CD8-positive, alpha-beta memory T cell (primary cell): ENCODE data around the gene ROM1. TPM values are rescaled to one million over a fixed set of nuclear protein-coding genes. Genes with fewer than 3 reads are reported as not detected.

Experiments used
- CTCF ChIA-PET: fragments of 350-600 bp; sonication (Branson Sonifier 250); formaldehyde crosslinking; loops from one replicate; lab custom pipeline; 2021; ENCODE audit warnings: antibody characterized with exemption; lab: Charles Lee
- POLR2A ChIA-PET: fragments of 350-600 bp; sonication (Branson Sonifier 250); formaldehyde crosslinking; loops from one replicate; lab custom pipeline; 2021; ENCODE audit warnings: antibody characterized with exemption; lab: Charles Lee
- DNase-seq, 5 donors: peaks; one replicate each; pipeline versions ENCODE4 v3.0.0 to v3.0.0-alpha.2; 2020 to 2022; ENCODE audit warnings: mixed read lengths in 1 of 5
- H3K27ac ChIP-seq: one replicate; pipeline ENCODE4 v1.7.0; 2013; ENCODE audit warnings: low read depth, mild to moderate bottlenecking, low read length, moderate library complexity
- H3K27me3 ChIP-seq: 2 replicates; pipeline ENCODE4 v1.7.0; 2013; ENCODE audit warnings: low read length, mild to moderate bottlenecking; ENCODE audit not compliant: insufficient read depth, poor library complexity, severe bottlenecking
- H3K36me3 ChIP-seq: 2 replicates; pipeline ENCODE4 v1.7.0; 2013; ENCODE audit warnings: mild to moderate bottlenecking, low read length, moderate library complexity; ENCODE audit not compliant: insufficient read depth
- H3K4me1 ChIP-seq: 2 replicates; pipeline ENCODE4 v1.7.0; 2013; ENCODE audit warnings: mild to moderate bottlenecking, low read length, moderate library complexity; ENCODE audit not compliant: insufficient read depth
- H3K4me3 ChIP-seq: 2 replicates; pipeline ENCODE4 v1.7.0; 2013; ENCODE audit warnings: mild to moderate bottlenecking, low read length
- H3K9me3 ChIP-seq: 2 replicates; pipeline ENCODE4 v1.7.0; 2013; ENCODE audit warnings: mild to moderate bottlenecking, low read length
- H3K27ac Mint-ChIP-seq, 8 donors: one replicate each; pipeline ENCODE4 v1.8.0; 2020 to 2021; ENCODE audit warnings: mixed read lengths in 8 of 8, mild to moderate bottlenecking in 6 of 8, inconsistent platforms in 3 of 8, moderate library complexity in 3 of 8
- H3K27me3 Mint-ChIP-seq, 2 donors: one replicate each; pipeline ENCODE4 v1.8.0; 2020 to 2021; ENCODE audit warnings: mixed read lengths in 2 of 2, mild to moderate bottlenecking in 1 of 2, moderate library complexity in 1 of 2
- H3K36me3 Mint-ChIP-seq, 3 donors: one replicate each; pipeline ENCODE4 v1.8.0; 2020 to 2021; ENCODE audit warnings: mixed read lengths in 3 of 3, inconsistent platforms in 1 of 3, mild to moderate bottlenecking in 1 of 3
- H3K4me1 Mint-ChIP-seq, 3 donors: one replicate each; pipeline ENCODE4 v1.8.0; 2020 to 2021; ENCODE audit warnings: mixed read lengths in 3 of 3, inconsistent platforms in 1 of 3, mild to moderate bottlenecking in 1 of 3
- H3K4me3 Mint-ChIP-seq, 7 donors: one replicate each; pipeline ENCODE4 v1.8.0; 2020 to 2021; ENCODE audit warnings: mixed read lengths in 7 of 7, mild to moderate bottlenecking in 6 of 7, moderate library complexity in 4 of 7, inconsistent platforms in 2 of 7
- H3K9me3 Mint-ChIP-seq, 5 donors: one replicate each; pipeline ENCODE4 v1.8.0; 2020 to 2022; ENCODE audit warnings: mixed read lengths in 5 of 5, mild to moderate bottlenecking in 3 of 5, moderate library complexity in 2 of 5, inconsistent platforms in 1 of 5
- polyA plus RNA-seq: library from polyadenylated mRNA; unstranded; fragments of 300-500 nt; fragmentation: Illumina TruSeq; gene quantifications from one replicate; pipeline ENCODE4 v1.2.3, GENCODE V29; 2021
- total RNA-seq, 2 experiments: library from RNA; stranded (reverse); gene quantifications; one replicate each; pipeline ENCODE4 v1.2.3, GENCODE V29; 2021

ROM1 gene
- total and polyA plus RNA-seq, 3 experiments from 2014 or later = 1.7 to 5.3 (median 4.9) TPM

DNA sequence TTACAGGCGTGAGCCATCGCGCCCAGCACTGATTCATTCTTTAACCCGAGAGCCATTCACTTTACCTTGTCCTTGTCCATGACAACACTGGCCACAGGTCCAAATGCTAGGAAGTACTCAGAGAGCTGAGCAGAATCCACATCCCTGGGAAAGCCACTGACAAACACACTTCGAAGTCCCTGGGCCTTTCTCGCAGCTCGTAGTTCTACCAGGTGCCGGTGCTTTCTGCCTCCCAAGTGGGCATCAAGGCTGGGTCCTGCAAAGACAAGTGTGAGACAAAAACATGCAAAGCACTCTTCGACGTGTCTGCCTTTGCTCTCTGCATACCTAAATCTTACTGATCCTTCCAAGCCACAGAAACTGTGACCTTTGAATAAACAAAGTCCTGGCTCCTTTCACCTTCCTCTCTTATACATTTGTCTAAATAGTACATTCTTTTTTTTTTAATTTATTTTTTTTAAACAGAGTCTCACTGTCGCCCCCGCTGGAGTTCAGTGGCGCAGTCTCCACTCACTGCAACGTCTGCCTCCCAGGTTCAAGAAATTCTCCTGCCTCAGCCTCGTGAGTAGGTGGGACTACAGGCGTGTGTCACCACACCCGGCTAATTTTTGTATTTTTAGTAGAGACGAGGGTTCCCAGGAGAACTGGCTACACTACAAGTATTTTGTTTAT, 24.0 kb upstream of the ROM1 start:
- no peak overlapping the region for H3K27ac ChIP-seq
- H3K27ac Mint-ChIP-seq = peak overlapping the region in 6 of 8 donors; percentile 23 to 99 (median 88)
- no peaks in the 10 kb centered on the region for H3K9me3 ChIP-seq
- peaks cover 40% of the 10 kb centered on the region for H3K4me1 ChIP-seq
- H3K36me3 ChIP-seq = peaks cover 25% of the 10 kb centered on the region
- no peak overlapping the region for H3K4me3 ChIP-seq
- ChIA-PET CTCF (interaction anchor here (1.2 to 2.0 kb wide), 4 partner anchors 15 to 76 kb away, joined by 3 to 6 read pairs (median 3); partner anchors contain the start of genes C11orf98, CSKMT and EEF1G), POLR2A (interaction anchor here (1.1 to 1.9 kb wide), 2 partner anchors 12 to 14 kb away, joined by 3 to 6 read pairs; no protein-coding TSS in a partner anchor)
- H3K9me3 Mint-ChIP-seq = no peaks in the 10 kb centered on the region
- peaks cover 0 to 3% of the 10 kb centered on the region in 2 donors for H3K27me3 Mint-ChIP-seq
- DNase-seq = no peak
- H3K4me1 Mint-ChIP-seq = peaks cover 27 to 61% (median 41%) of the 10 kb centered on the region in 3 donors
- H3K4me3 Mint-ChIP-seq = peak overlapping the region in 3 of 7 donors; percentile 74 to 91 (median 82)
- H3K27me3 ChIP-seq = no peaks in the 10 kb centered on the region
- peaks cover 0 to 54% (median 6%) of the 10 kb centered on the region in 3 donors for H3K36me3 Mint-ChIP-seq

DNA sequence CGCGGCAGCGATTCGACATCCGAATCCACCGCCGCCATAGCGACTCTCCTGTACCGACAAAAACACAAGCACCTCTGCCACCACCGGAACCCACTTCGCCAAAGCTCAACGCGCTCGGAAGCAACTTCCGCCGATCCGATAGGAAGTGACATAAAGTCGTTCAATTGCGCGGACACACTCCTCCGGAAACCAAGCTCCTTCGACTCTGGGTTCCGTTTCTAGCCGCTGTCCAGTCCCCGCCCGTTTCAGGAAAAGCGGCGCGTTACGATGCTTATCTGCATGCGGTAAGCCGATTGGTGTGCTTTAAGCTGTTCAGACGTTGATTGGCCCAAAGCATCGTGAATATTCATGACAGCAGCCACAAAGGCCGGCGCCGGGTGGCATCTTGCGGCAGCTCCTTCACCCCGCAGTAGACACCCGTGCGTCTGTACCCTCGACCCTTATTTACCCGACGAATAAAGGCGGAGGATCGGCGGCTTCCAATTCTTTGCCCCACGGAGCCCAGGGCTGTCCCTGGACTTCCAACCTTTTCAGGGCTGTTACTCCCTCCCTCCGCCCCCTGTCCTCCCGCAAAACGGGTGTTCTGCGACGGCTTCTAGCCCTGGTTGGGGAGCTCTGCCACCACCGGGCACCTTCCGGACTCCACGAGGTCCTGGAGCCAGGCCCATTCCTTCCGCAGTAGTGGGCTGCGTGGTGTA, 21.5 kb upstream of the ROM1 start, which contains the start of gene TUT1:
Gene TUT1 (minus strand): TSS at position 76 of the 698 bp plus-strand sequence. CDS start 38 bp downstream, at position 38.
- Mint-ChIP-seq H3K9me3 (no peaks in the 10 kb centered on the region), H3K4me1 (peaks cover 36 to 71% (median 59%) of the 10 kb centered on the region in 3 donors), H3K27ac (peak within 1 kb of the TSS; percentile 84 to 99 (median 98)), H3K4me3 (peak within 1 kb of the TSS; percentile 84 to 98 (median 95)), H3K27me3 (peaks cover 0 to 3% of the 10 kb centered on the region in 2 donors), H3K36me3 (peaks cover 7 to 72% (median 11%) of the 10 kb centered on the region in 3 donors)
- peaks cover 44% of the 10 kb centered on the region for H3K36me3 ChIP-seq
- H3K4me3 ChIP-seq = peak within 1 kb of the TSS; percentile 83
- CTCF ChIA-PET = interaction anchor here (0.6 to 5.1 kb wide), 52 partner anchors 8 to 289 kb away, joined by 3 to 46 read pairs (median 5); partner anchors contain the start of genes B3GAT3, C11orf98, CSKMT and EEF1G
- no peaks in the 10 kb centered on the region for H3K27me3 ChIP-seq
- H3K9me3 ChIP-seq = no peaks in the 10 kb centered on the region
- H3K27ac ChIP-seq = peak within 1 kb of the TSS; percentile 92
- H3K4me1 ChIP-seq = peaks cover 41% of the 10 kb centered on the region
- POLR2A ChIA-PET = interaction anchor here (0.5 to 3.3 kb wide), 37 partner anchors 9 to 265 kb away, joined by 3 to 71 read pairs (median 7); partner anchors contain the start of genes B3GAT3, BSCL2, C11orf98 and CSKMT
- peak; percentile 91 to 98 (median 97) for DNase-seq

DNA sequence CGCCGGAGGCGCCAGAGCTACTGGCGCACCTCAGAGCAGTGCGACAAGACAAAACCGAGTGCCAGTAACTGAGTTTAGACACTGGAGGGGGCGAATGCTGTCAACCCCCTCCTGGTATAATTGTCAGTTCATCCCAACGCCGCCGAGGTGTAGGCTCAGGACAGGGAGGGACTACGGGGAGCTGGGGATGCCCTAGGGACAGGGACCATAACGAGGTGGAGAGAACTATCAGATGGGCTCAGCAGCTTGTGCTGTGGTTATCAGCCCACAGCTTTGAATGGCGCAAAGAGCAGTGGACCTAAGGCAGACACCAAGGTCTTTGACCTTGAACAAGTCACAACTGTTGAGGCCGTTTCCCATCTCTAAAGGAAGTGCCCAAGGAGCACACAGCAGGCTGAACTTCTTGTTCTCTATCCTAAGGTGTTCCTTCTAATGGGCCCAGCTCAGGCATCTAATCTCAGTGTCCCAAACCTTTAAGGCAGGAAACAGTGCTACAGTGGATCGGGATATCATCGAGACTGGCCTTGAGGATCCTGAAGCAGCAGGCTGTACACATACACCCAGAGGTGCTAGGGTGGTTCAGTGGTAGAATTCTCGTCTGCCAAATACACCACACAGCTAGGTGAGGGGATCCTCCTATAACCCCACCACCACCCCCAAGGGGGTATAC, 20.8 kb upstream of the ROM1 start:
- peak overlapping the region; percentile 78 for H3K4me3 ChIP-seq
- DNase-seq = no peak
- ChIA-PET CTCF (interaction anchor here (0.6 to 5.1 kb wide), 53 partner anchors 7 to 289 kb away, joined by 3 to 46 read pairs (median 5); partner anchors contain the start of genes B3GAT3, C11orf98, CSKMT and EEF1G), POLR2A (interaction anchor here (0.5 to 3.3 kb wide), 32 partner anchors 8 to 1512 kb away, joined by 3 to 71 read pairs (median 8); partner anchors contain the start of genes B3GAT3, BSCL2, C11orf98 and CSKMT)
- H3K4me1 ChIP-seq = peaks cover 43% of the 10 kb centered on the region
- H3K36me3 ChIP-seq = peaks cover 48% of the 10 kb centered on the region
- H3K27me3 ChIP-seq = no peaks in the 10 kb centered on the region
- Mint-ChIP-seq H3K4me1 (peaks cover 38 to 74% (median 59%) of the 10 kb centered on the region in 3 donors), H3K9me3 (no peaks in the 10 kb centered on the region), H3K4me3 (peak overlapping the region; percentile 84 to 98 (median 95)), H3K27ac (peak overlapping the region; percentile 84 to 99 (median 98)), H3K36me3 (peaks cover 7 to 72% (median 14%) of the 10 kb centered on the region in 3 donors), H3K27me3 (peaks cover 0 to 3% of the 10 kb centered on the region in 2 donors)
- no peaks in the 10 kb centered on the region for H3K9me3 ChIP-seq
- peak overlapping the region; percentile 92 for H3K27ac ChIP-seq

DNA sequence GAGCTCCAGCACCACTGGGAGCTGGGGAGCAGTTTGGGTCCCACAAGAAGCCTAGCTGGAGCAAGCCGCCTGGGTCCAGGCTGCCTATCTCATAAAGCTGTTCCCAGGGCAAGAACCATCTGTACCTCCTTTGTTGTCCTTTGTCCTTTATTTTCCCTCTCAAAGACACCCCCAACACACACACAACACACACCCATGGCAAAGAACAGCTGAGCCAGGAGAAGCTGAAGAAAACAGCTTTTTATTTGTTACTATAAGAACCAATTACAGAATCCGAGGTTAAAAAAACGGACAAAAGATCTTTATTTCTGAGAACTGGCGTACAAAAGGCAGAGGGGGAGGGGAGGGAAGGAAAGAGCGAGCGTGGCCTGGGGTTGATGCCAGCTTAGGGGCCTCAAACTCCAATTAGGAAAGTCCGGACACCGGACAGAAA, 20.1 kb upstream of the ROM1 start:
- ChIA-PET POLR2A (interaction anchor here (0.5 to 3.3 kb wide), 13 partner anchors 10 to 1511 kb away, joined by 3 to 71 read pairs (median 8); partner anchors contain the start of genes B3GAT3, C11orf98, CSKMT and EML3), CTCF (interaction anchor here (0.7 to 5.1 kb wide), 24 partner anchors 8 to 312 kb away, joined by 3 to 46 read pairs (median 8); partner anchors contain the start of genes B3GAT3, C11orf98, CSKMT and EEF1G)
- no peaks in the 10 kb centered on the region for H3K27me3 ChIP-seq
- Mint-ChIP-seq H3K4me3 (peak overlapping the region in 2 of 7 donors; percentile 5 to 72), H3K27ac (peak overlapping the region in 7 of 8 donors; percentile 64 to 99 (median 98)), H3K27me3 (peaks cover 0 to 3% of the 10 kb centered on the region in 2 donors), H3K36me3 (peaks cover 11 to 72% (median 20%) of the 10 kb centered on the region in 3 donors), H3K4me1 (peaks cover 41 to 75% (median 64%) of the 10 kb centered on the region in 3 donors), H3K9me3 (no peaks in the 10 kb centered on the region)
- peak overlapping the region; percentile 92 for H3K27ac ChIP-seq
- peaks cover 47% of the 10 kb centered on the region for H3K4me1 ChIP-seq
- no peaks in the 10 kb centered on the region for H3K9me3 ChIP-seq
- no peak for DNase-seq
- peaks cover 48% of the 10 kb centered on the region for H3K36me3 ChIP-seq
- no peak overlapping the region for H3K4me3 ChIP-seq

DNA sequence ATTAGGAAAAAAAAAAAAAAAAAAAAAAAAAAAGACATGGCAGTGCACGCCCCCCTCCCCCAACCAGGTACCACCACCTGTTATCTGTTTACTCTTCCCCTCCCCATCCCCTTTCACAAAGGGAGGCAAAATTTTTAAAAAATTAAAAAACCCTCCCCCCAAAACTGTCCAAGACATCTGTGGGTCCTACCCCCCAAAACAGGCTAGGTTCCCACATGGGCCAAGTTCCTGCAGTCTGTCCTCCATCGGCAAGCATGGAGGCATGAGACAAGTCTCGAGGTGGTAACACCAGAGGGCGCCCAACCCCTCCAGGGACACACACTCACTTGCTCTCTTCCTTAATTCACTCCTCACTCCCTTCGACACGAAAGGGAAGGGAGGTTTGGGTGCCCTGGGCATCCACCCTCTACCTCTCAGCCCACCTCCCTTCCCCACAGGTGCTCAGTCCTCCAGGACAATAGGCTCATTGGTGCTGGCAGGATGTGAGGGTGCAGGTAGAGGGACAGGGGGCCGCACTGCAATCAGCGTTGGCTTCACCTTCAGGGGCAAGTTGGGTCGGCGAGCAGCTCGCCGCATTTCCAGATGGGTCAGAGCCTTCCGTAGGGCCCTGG, 19.5 kb upstream of the ROM1 start:
- no peak overlapping the region for H3K27ac ChIP-seq
- peaks cover 52% of the 10 kb centered on the region for H3K36me3 ChIP-seq
- H3K27me3 Mint-ChIP-seq = peaks cover 0 to 3% of the 10 kb centered on the region in 2 donors
- POLR2A ChIA-PET = interaction anchor here (0.6 to 3.3 kb wide), 10 partner anchors 15 to 1511 kb away, joined by 3 to 71 read pairs (median 12); partner anchors contain the start of genes B3GAT3, C11orf98, CSKMT and EML3
- CTCF ChIA-PET = interaction anchor here (0.7 to 5.1 kb wide), 21 partner anchors 8 to 312 kb away, joined by 3 to 46 read pairs (median 7); partner anchors contain the start of genes B3GAT3, C11orf98, CSKMT and EEF1G
- peaks cover 13 to 72% (median 22%) of the 10 kb centered on the region in 3 donors for H3K36me3 Mint-ChIP-seq
- H3K4me1 Mint-ChIP-seq = peaks cover 46 to 79% (median 70%) of the 10 kb centered on the region in 3 donors
- no peak overlapping the region for H3K4me3 ChIP-seq
- no peaks in the 10 kb centered on the region for H3K9me3 Mint-ChIP-seq
- peak overlapping the region; percentile 84 to 99 (median 97) for H3K27ac Mint-ChIP-seq
- H3K4me1 ChIP-seq = peaks cover 52% of the 10 kb centered on the region
- H3K4me3 Mint-ChIP-seq = peak overlapping the region; percentile 59 to 94 (median 72)
- DNase-seq = peak; percentile 65 to 87 (median 69)
- H3K27me3 ChIP-seq = no peaks in the 10 kb centered on the region
- no peaks in the 10 kb centered on the region for H3K9me3 ChIP-seq

DNA sequence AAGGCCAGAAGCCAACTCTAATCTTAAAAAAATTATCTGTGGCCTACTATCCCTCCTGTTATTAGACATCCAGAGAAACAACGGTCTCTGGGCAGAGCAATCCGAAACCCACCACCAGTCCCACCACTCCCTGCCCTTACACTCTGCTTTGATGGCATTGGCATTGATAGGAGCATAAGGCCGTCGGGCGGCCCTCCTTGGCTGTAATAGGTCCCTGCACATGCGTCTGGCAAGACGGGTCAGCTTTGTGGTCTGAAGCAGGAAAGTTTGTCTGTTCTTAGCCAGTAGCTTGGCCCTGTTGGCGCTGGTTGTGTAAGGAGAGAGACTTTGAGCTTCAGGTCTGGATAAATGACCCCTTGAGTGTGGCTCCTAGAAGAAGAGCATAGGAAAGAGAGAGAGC, 17.9 kb upstream of the ROM1 start:
- no peak overlapping the region for H3K4me3 ChIP-seq
- peaks cover 0 to 6% of the 10 kb centered on the region in 2 donors for H3K27me3 Mint-ChIP-seq
- peaks cover 23 to 82% (median 34%) of the 10 kb centered on the region in 3 donors for H3K36me3 Mint-ChIP-seq
- H3K9me3 Mint-ChIP-seq = no peaks in the 10 kb centered on the region
- H3K4me3 Mint-ChIP-seq = peak overlapping the region in 2 of 7 donors; percentile 29 to 37
- H3K4me1 ChIP-seq = peaks cover 55% of the 10 kb centered on the region
- peaks cover 60 to 80% (median 80%) of the 10 kb centered on the region in 3 donors for H3K4me1 Mint-ChIP-seq
- no peaks in the 10 kb centered on the region for H3K27me3 ChIP-seq
- DNase-seq = no peak
- no peak overlapping the region for H3K27ac ChIP-seq
- no peaks in the 10 kb centered on the region for H3K9me3 ChIP-seq
- H3K27ac Mint-ChIP-seq = peak overlapping the region in 4 of 8 donors; percentile 56 to 88 (median 70)
- CTCF ChIA-PET = interaction anchor here (0.9 to 5.1 kb wide), 4 partner anchors 17 to 99 kb away, joined by 3 to 46 read pairs (median 26); partner anchors contain the start of genes B3GAT3, C11orf98 and CSKMT
- peaks cover 50% of the 10 kb centered on the region for H3K36me3 ChIP-seq
- POLR2A ChIA-PET = no interaction called here
